NCI-H2107 treated with DMSO at 0.1 percent for 48 hours (cell line): ENCODE measurements around the gene VPS26B.
"Not testable (repeated sequence)": the region's sequence is repeated elsewhere in the genome, so short reads cannot be mapped to it uniquely, and the experiment has no call there.

Experiments used
- DNase-seq: peaks from one replicate; lab custom pipeline; 2025; ENCODE audit not compliant: unreplicated experiment; lab: John Stamatoyannopoulos, UW

The VPS26B gene

DNA sequence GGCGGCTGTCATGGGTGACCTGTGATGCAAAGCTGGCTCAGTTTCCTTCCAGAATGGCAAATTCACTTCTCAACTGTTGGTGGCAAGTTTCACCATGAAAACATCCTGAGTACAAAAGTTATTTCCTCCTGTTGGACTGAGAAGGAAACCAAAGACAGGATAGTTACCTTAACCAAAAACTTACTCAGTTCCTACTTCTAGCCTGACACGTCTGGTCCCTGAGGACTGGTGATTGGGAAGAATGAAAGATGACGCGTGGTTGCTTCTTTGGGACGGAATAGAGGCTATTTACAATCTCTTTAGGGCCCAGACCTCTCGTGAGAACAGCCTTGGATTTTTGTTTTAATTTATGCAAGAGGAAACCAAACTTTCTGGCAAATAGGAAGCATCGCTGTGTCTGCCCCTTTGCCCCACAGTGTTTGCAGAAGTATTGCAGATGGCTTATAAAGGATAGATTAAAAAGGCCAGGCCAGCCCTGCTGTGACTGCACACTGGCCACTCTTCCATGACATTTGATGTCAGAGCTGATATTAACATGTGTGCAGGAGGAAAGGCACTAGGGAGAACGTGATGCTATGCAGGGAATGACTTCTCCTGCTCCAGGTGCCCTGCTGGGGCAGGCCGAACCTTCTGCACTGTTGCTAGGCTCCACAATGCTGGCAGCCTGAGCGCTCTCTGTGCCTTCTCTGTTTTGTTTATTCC lies 7.6 kb downstream of the VPS26B start:
- DNase-seq = no peak

- DNase-seq = no peak
These were observed 9.3 kb downstream of the VPS26B start for GRCh38 chr11:134233729-134234179.

- DNase-seq = no peak
These were observed 10.9 kb downstream of the VPS26B start for GRCh38 chr11:134235399-134235798.

DNA sequence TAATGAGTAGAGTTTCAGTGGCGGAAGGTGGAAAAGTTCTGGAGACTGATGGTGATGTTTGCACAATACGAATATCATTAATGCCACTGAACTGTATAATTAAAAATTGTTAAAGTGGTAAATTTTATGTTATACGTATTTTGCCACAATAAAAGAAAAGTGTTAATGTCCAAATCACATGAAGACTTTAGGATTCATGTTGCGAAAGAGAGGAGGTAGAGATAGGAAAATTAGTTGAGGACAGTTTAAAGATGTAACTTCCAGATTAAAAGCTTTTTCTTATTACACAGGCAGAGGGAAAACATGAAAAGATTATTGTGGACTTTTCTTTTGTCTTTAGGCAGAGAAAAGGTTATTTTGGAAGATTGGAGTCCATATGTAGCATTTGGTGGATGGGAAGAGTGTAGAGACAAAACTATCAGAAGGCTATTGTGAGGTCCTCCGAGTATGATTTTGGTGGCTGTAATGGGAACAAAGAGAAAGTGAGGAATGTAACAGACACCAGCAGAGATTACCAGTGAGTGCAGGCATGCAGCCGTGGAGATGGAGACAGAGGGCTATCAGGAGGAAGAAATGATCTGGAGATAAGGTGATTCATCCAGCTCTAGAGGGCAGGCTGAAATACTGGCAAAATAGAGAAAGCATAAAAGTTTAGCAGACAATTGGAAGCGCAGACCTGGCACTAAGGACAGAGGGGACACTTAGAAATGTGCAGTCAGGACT lies 12.5 kb downstream of the VPS26B start:
- DNase-seq = no peak

- no peak for DNase-seq
These were observed 13.1 kb downstream of the VPS26B start for GRCh38 chr11:134237557-134237922.

- DNase-seq = no peak
These were observed 14.5 kb downstream of the VPS26B start for GRCh38 chr11:134238956-134239355.

DNA sequence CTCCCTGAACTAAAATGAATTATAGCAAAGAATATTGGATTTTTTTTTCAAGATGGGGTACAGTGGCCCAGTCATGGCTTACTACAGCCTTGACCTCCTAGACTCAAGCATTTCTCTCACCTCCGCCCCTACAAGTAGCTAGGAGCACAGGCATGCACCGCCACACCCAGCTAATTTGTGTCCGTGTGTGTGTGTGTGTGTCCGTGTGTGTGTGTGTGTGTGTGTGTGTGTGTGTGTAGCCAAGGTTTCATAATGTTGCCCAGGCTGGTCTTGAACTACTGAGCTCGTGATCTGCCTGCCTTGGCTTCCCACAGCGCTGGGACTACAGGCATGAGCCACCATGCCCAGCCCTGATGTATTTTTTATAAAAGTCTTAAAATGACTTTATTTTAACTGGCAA lies 16.1 kb downstream of the VPS26B start:
- DNase-seq = no peak

GRCh38 chr11:134242376-134242775 lies 17.9 kb downstream of the VPS26B start:
- no peak for DNase-seq

- DNase-seq = no peak
These were observed 19.4 kb downstream of the VPS26B start for GRCh38 chr11:134243913-134244312.

GRCh38 chr11:134244593-134244992 lies 20.1 kb downstream of the VPS26B start:
- DNase-seq = peak; percentile 8

- DNase-seq = no peak
These were observed 21.0 kb downstream of the VPS26B start for GRCh38 chr11:134245434-134245833.

GRCh38 chr11:134246100-134246499 lies 21.6 kb downstream of the VPS26B start:
- no peak for DNase-seq

- no peak for DNase-seq
These were observed 22.2 kb downstream of the VPS26B start for GRCh38 chr11:134246678-134247077.

DNA sequence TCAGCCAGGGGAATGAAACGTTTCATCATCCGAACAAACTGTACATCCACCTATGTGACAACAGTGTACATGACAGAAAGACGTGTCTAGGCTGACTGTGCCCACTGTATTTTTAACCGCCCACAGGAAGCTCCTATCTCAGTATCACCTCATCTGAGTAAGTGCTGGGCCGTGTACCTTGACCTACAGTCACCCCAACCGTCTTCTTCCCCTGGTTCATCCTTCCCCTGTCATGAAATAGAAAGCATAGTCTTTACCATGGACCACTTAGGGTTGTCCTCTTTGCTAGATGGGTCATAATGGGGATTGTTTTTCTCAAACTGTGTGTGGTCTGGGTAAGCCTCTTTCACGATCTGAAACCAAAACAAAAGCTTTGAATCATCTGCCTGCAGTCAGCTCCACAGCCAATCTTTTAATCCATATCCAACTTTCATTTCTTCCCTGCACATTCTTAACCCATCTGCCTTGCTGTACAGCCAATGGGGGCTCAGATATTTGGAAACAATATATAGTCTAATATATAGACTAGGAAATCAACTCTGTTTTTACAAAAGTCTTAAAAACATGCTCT lies 24.5 kb downstream of the VPS26B start:
- no peak for DNase-seq

DNA sequence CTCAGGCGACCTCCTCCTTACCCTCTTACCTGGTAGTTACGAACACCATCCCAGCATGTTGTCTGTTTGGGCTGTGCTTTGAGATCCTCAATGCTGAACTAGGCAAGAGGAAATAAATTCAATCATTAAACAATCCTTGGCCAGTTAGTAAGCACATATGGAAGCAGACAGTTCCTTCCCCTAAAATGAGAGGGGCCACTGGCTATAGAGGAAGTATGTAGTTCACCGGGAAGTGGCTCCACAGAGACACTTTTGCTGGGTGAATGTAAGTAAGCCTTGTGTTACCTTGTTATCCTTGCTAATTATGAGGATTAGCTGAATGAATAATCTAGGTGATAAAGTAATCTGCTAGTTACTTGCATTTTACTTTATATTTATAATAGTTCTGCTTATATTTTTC lies 25.8 kb downstream of the VPS26B start:
- DNase-seq = no peak

DNA sequence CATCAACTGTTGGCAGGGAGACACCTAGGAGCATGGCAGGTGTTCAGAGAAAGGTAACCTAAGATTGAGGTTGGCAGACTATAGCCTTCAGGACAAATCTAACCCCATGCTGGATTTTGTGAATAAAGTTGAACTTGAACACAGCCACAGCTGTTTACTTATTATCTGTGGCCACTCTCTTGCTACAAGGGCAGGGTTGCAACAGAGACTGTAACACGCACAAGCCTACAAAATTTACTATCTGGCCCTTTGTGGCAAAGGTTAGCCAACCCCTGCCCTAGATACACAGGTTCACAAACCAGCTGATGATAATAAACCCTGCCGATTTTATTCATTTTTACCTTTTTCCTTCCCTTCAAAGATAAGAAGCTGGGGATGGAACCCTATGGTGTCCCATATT lies 26.2 kb downstream of the VPS26B start:
- DNase-seq = no peak

GRCh38 chr11:134252346-134253187 lies 28.1 kb downstream of the VPS26B start:
- peak; percentile 90 for DNase-seq

- peak; percentile 95 for DNase-seq
These were observed 28.9 kb downstream of the VPS26B start, which contains the start of the genes ACAD8 and THYN1 for GRCh38 chr11:134253188-134253993. ACAD8 (plus strand) TSS chr11:134253568; CDS start chr11:134253601, 33 bp downstream. THYN1 (minus strand) TSS chr11:134253352; CDS start chr11:134252882, 470 bp downstream.

DNA sequence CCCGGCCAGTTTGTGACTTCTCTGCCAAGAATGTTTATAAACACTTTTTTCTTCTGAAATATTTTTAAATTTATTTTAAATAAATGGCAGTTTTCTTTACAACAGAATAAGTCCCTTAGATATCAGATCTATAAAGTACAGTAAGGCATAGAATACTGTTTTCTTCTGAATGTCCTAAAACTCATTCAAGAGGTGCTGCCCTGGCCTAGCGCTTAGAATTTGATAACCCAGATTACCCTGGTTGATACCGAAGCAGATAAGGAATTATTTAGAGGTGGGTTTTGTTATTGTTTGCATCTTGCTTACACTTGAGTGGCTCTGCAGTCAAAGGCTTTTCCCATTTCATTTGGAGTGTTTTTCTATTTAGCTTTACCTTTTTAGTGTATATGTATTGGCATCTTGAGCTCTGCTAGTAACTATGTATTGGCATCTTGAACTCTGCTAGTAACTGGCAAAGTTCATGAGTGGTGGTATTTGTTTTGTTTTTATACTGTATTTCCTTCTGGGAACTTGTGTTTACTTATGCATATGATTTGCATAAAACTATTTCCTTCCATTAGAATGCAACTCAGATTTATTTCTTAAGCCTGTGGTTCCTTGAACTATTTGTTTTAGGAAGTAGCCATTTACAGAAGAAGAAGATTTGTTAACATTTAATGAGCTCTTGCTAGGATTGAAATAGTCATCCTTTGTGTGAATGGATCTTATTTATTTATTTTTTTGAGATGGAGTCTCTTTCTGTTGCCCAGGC lies 30.1 kb downstream of the VPS26B start:
- no peak for DNase-seq

- DNase-seq = not testable (repeated sequence)
These were observed 30.7 kb downstream of the VPS26B start for GRCh38 chr11:134255184-134255561.
